ENCODE measurements around the gene AP1M2.
"Not testable (repeated sequence)": the region's sequence is repeated elsewhere in the genome, so short reads cannot be mapped to it uniquely, and the experiment has no call there.

Gene AP1M2

DNA sequence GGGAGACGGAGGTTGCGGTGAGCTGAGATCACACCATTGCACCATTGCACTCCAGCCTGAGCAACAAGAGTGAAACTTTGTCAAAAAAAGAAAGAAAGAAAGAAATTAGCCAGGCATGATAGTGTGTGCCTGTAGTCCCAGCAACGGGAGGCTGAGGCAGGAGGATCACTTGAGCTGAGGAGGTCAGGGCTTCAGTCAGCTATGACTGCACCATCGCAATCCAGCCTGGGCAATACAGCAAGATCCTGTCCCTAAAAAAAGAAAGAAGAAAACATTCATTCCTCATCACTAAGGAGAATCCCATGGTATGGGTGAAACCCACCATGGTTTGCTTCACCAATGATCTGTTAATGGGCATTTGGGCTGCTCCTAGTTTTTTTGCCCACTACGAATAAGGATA, 13.0 kb upstream of the AP1M2 start:
- DNase-seq = no peak

DNA sequence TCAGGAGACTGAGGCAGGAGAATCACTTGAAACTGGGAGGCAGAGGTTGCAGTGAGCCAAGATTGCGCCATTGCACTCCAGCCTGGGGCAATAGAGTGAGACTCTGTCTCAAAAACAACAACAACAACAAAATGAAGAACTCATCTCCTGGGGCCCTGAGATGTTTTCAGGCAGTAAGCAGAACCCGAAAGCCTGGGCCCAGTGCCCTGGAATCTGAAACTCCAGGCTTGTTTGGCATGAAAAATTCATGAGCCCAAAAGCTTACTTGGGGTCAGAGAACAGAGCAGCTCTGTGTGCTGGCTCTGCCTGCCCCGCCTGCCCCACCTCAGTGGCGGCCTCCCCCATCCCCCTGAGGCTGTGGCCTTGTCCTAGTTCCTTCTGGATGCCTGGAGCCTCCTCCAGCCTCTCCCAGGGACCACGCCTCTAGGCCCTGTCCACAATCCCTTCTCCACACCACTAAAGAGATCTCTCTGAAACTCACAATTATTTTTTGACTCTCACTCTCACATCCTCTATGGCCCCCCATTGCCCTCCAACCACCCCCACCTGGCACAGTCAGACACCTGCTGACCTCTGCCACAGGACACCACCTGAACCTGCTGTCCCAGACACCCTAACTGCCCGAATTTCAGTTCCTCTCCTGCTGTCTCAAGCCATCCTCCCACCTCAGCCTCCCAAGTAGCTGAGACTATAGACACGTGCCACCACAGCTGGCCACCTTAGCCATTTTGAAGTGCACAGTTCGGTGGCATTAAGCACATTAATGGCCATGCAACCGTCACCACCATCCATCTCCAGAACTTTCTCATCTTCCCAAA, 6.9 kb upstream of the AP1M2 start:
- DNase-seq = no peak

- DNase-seq = no peak
Measured at GRCh38 chr19:10593148-10593547, 6.0 kb upstream of the AP1M2 start.

- no peak for DNase-seq
Measured at GRCh38 chr19:10587839-10588150, 683 bp upstream of the AP1M2 start.

DNA sequence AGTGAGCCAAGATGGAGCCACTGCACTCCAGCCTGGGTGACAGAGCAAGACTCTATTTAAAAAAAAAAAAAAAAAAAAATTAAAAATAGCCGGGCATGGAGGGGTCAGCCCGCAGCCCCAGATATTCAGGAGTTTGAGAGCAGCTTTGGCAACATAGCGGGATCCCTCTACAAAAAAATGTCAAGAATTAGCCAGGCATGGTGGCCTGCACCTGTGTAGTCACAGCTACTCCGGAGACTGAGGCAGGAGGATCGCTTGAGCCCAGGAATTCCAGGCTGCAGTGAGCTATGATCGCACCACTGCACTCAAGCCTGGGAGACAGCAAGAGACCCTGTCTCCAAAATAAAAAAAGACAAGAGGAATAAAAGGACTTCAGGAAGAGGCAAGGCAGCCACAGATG, 716 bp downstream of the AP1M2 start:
- no peak for DNase-seq

DNA sequence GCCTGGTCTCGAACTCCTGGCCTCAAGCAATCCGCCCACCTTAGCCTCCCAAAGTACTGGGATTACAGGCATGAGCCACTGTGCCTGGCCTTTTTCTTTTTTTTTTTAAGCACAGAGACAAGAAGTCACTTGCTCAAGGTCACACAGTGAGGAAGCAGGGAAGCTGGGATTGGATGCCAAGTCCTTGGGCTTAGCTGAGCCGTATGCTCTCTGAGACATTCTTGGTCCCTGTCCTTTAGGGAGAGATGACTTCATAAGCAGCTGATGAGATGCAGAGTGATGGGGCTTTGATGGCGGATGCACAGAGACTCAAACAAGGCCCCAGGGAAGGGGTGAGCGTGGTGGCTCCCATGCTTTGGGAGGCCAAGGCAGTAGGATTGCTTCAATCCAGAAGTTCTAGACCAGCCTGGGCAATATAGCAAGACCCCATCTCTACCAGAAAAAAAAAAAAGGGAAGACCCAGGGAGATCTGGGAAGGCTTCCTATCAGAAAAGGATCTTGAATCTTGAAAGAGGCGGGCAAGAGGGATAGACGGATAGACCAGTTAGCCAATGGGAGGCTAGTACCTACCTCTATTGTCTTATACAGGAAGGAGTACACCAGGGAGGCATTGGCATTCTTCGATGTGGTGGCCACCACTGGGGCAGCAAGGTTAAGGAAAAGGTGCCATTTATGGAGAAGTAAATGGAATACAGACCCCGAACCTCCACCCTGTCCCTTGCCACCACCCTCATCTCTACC, 3.9 kb downstream of the AP1M2 start:
- no peak for DNase-seq

DNA sequence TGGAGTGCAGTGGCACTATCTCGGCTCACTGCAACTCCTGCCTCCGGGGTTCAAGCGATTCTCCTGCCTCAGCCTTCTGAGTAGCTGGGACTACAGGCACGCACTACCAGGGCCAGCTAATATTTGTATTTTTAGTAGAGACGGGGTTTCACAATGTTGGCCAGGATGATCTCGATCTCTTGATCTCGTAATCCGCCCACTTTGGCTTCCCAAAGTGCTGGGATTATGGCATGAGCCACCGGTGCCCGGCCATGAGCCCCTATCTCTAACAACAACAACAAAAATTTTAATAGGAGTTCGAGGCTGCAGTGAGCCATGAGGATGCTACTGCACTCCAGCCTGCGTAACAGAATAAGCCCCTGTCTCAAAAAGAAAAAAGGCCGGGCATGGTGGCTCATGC, 5.0 kb downstream of the AP1M2 start:
- no peak for DNase-seq

DNA sequence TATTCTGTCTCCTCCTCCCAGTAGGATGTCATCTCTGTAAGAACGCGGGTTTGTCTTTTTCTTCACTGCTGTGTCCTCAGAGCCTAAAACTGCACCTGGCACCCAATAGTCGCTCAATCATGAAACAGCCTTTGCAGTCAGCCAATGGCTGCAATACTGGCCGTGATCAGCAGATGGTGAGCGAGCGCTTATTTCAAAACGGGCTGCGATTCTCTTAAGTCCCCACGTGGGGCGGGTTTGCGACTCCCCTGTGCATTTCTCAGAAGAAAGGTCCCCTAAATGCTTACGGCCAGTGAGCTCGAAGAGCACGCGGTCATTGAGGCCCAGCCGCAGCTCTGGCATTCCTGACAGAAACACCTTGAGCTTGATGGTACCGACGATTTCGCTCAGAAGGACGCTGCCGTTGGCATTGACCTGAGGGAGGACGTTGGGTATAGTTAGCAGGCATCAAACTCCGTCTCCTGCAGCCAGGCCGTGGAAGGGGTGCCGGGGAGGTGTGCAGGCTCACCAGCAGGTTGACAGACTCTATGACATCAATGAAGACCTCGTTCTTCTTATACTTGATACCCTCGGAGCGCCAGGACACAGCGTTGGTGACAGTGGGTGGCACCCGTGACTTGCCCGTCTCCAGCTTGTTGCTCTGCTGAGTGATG, 6.0 kb downstream of the AP1M2 start:
- DNase-seq = peak; percentile 67 to 90 (median 80)

- DNase-seq = no peak
Measured at GRCh38 chr19:10577951-10578350, 9.2 kb downstream of the AP1M2 start.

GRCh38 chr19:10575011-10575716, 11.9 kb downstream of the AP1M2 start:
- no peak for DNase-seq

DNA sequence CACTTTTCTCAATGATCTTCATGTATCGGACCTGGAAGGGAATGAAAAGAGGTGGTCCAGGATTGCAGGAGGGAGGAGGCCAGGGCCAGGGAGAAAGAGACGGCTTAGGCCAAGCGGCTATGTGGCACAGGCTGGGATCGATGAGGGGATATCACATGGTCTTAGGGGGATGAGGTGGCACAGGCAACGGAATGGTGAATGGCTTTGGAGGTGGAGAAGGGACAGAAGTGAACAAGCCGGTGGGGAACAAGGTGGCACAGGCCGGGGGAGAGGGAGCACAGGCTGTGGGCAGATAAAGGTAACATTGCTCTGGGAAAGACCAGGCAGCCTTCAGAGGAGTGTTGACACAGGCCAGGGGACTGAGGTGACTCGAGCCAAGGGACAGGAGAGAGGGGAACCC, 12.7 kb downstream of the AP1M2 start:
- no peak for DNase-seq

GRCh38 chr19:10573793-10574192, 13.3 kb downstream of the AP1M2 start:
- DNase-seq = not testable (repeated sequence)

- DNase-seq = peak; percentile 99 to 100 (median 100)
Measured at GRCh38 chr19:10568826-10569651, 18.1 kb downstream of the AP1M2 start, which contains the start of gene CDKN2D. Gene CDKN2D, minus strand, starts transcription at chr19:10568979. Its CDS starts 326 bp downstream, at chr19:10568653.

DNA sequence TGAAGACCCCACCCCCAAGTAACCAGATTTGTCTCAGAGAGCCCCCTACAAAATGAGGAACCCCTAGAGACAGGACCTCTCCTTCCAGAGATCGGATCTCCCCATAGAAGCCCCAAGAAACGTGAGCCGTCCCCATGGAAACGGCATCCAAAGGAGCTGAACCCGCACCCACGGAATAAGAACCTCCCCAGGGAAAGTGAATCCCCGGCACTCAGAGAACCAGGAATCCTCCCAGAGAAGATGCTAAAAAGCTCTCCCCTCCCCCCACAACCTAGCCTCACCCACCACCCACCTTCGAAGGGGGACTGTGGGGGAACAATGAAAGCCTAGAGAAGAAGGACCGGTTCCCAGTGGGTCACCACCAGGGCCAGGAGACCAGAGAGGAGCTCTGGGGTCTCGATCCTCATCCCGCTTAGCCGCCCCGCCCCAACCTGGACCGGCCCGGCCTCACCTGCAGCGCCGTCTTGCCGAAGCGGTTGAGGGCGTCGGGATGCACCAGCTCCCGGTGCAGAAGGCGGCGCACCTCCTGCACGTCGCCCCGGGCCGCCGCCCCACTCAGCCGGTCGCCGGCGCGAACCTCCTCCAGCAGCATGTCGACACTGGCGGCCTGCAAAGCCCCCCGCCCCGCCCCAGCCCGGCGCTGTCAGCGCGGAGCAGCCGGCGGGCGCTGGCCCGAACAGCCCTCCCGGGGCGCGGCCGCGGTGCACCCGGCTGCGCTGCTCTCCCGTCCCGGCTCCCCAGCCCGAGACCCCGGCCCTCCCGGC, 18.9 kb downstream of the AP1M2 start:
- DNase-seq = peak in 4 of 5 experiments; percentile 37 to 85 (median 64)

- DNase-seq = no peak
Measured at GRCh38 chr19:10567656-10568055, 19.5 kb downstream of the AP1M2 start.

- DNase-seq = peak in 4 of 5 experiments; percentile 20 to 88 (median 53)
Measured at GRCh38 chr19:10566658-10567410, 20.3 kb downstream of the AP1M2 start.

DNA sequence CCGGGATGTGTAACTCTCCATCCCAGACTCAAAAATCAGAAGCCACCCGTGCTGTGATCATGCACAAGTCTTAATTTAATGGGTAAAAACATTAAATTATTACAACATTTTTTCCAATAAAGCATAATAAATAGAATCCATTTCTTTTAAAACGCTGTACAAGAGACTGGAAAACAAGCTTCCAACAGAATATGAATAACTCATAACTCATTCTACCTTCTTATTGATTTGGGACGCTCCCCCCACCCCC, 20.8 kb downstream of the AP1M2 start:
- no peak for DNase-seq

DNA sequence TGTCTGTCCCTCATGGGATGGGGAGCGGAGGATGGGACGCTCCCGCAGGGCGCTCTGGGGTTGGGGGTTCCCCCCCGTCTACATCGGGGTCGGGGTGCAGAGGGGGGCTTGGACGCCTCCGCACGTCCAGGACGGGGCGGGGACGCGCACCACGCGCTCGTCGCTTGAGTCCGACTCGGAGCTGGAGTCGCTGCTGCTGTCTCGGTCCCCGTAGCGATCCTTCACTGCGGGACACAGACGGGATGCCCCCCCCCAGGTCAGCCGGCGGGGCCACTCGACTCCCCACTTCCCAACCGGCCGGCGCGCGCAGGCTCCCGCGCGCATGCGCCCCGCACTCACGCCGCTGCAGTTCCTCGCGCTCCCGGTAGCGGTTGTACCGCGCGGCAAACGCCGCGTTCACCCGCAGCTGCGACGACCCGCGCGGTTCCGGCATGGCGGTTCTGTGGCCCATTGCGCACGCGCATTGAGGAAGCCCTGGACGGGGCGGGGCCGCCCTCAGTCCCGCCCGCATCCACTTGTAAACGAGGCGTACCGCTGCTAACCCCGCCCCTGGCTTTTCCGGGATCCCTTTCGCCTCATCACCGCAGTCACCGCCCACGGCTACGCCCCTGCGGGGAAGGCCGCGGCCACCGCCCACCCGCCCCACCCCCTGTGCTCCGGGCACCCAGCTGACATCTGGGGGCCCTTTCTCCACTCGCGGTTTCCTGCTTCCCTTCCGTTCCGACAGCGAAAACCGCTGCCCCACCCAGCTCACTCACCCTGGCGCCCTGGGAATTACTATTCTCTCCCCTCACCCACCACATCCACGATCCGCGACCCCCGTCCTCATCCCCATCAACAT, 21.3 kb downstream of the AP1M2 start, which contains the start of gene KRI1:
TSS of gene KRI1 (minus strand) at position 444 of the 841 bp plus-strand sequence. CDS start at position 433, 11 bp downstream.
- peak; percentile 93 to 99 (median 98) for DNase-seq

DNA sequence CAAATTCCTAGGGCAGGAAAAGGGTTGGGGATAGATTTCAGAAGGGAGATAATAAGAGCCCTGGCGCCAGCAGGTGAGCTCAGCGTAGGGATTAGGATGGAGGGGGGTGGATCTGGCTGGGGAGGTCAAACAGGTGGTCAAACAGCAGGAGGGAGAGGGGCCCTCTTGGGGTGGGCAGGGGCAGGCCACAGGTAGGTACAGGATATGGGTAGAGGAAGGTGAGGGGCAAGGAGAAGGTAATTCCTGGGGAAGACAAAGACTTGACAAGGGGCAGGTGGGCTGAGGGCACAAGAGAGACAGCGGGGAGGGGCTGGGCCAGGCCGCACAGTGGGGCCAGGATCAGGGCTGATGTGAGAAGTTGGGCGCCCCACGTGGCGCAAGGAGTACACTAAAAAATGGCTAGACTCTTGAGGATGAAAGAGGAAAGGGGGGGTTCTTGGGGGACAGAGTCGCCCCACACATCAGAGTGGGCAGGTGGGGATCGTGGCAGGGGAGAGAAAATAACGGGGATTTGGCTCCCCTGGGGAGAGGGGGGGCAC, 22.0 kb downstream of the AP1M2 start:
- DNase-seq = peak in 4 of 5 experiments; percentile 35 to 79 (median 40)
